GM19351 (cell line): ENCODE data around the gene APBB2.
A peak's percentile ranks its signal among the peaks of the same experiment; 100 is the strongest.
"Not testable (repeated sequence)": the region's sequence is repeated elsewhere in the genome, so short reads cannot be mapped to it uniquely, and the experiment has no call there.

Source experiments
- ATAC-seq: cut with Tn5 transposase; IDR thresholded peaks from one replicate; pipeline ENCODE4 v1.9.1; 2021; ENCODE audit warnings: mild to moderate bottlenecking, moderate library complexity; ENCODE audit not compliant: unreplicated experiment

Gene APBB2

DNA sequence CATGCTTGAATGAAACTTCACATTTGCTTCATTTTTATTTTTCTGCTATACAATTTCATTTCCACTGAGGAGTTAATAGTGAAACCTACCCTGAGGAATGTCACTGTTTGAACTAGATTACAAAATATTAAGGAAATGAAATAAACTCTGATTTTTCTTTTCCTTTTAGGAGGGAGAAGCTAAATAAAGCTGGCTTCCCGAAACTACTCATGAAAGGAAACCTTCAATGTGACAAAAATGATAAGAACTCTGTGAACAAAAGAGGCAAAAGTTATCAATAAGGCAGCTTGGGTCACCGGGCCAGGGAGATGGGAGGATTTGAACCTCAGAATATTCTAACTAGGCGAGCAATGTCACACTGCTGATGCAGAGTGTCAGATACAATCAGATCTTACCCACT is 185.2 kb downstream of the APBB2 start:
- no peak for ATAC-seq

DNA sequence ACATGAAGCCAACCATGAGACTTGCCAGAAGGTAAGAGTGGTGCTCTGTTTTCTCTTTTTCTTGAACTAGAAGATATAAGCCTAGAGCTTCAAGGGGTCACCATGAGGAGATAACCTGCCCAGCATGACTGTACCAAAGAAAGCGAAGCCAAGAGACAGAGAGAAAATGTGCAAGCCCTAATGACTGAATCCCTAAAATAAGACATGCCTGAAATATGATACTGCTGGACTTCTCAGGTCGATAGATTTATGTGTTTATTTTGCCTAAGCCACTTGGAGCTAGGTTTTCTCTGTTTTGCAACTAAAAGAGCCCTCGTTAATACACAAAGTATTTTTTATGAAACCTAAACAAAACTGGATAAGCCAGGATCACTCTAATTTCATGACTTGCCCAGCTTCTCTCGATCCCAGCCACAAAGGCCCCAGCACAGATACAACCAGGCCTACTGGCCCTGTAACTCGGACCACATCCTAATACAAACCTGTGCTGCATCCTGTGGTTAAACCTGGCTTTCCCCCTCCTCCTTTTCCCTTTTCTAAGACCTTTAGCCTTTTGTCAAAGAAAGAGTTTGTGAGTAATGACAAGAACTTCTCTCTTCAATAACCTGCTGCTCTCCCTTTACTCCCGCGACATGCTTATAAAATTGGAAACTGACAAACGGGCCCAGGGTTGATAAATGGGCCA is 185.8 kb downstream of the APBB2 start:
- ATAC-seq = no peak

DNA sequence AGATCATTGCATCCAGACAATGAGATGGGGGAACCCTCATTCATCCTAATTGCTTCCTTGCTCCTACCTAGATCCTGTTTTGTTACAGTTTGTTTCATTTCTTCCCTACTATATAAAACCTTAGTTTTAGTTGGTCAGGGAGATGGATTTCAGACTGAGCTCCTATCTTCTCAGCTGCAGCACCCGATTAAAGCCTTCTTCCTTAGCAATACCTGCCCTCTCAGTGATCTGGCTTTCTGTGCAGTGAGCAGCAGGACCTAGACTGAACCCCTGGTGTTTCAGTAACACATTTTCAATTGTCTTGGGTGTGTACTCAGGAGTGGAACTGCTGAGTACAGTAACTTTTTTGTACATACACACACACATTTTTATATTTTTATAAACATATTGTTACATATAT is 187.4 kb downstream of the APBB2 start:
- ATAC-seq = no peak

DNA sequence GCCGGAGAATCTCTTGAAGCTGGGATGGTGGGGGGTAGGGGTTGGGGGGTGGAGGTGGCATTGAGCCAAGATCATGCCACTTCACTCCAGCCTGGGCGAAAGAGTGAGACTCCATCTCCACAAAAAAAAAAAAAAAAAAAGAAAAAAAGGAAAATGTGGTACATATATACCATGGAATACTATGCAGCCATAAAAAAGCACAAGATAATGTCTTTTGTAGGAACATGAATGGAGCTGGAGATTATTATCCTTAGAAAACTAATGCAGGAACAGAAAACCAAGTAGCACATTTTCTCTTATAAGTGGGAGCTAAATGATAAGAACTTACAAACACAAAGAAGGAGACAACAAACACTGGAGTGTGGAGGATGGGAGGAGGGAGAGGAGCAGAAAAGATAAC is 188.5 kb downstream of the APBB2 start:
- ATAC-seq = no peak

DNA sequence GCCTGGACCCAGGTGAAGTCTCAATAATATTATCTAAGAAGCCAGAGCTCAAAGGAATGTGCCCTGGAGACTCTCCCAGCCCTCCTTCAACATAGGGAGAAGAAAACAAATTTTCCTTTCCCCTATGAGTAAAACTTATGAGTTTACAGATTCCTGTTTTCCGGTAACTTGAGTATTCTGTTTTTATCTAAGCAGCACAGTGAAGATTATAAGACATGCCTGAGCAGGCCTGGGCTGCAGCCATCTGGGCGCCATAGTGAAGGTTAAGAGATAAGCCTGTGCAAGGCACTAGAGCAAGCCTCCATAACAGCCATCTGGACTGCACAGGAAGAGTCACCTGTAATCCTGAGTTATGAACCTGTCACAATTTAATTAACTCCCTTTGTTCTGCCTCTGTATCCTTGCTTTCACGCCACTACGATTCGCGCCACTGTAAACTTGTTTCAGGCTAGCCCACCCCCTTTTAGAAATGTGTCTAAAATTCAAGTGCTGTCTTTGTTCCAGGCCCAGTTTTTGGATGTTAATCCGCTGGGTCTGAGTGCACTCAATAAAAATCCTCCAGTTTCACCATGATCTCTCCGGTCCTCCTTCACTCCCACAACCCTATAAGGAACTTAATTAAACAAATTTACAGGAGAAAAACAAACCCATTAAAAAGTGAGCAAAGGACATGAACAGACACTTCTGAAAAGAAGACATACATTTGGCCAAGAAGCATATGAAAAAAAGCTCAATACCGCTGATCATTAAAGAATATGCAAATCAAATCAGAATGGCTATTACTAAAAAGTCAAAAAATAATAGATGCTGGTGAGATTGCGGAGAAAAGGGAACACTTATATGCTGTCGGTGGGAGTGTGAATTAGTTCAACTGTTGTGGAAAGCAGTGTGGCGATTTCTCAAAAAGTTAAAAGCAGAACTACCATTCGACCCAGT is 189.5 kb downstream of the APBB2 start:
- ATAC-seq = no peak

DNA sequence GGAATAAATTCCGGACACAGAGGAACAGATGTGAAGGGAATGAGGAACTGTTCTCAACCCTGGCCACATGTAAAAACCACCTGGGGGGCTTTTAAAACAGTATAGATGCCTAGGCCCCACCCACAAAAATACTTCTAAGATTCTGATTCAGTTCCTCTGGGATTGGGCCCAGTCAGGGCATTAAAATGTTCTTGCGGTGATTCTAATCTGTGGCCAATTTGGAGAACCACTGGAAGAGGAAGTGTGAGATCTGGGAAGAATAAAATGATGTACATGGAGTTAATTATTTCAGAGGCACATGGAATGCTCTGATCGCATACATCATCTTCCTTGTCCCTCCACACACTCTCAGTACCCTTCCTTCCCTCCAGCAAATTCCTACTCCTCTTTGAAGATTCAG is 192.2 kb downstream of the APBB2 start:
- ATAC-seq = no peak

DNA sequence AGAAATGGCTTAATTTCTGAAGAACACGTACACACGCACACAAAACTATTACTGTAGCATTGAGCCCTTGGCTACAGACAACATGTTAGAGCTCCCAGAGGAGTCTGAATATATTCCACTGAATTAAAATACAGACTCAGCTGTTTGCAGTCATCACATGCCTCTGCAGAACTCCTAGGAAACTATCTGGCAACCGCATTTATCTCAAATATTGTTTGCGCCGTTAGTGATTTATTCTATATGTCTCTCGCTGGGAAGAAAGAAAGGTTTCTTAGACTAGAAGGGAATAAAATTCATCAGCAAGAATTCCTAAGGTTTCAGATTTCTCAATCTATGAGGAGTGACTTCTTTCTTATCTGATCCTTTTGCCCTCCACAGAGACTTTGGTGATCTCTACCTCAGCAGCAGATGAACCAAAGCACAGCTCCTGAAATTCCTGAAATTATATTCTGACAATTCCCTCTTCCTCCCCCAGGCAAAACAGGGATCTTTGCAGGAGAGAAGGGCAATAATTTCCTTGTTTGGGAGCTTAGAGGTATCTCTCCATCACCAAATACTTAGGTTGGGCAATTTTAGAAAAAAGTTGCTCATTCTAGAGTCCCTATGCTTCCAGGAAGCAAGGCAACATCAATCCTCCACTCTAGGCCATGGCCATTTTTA is 199.2 kb downstream of the APBB2 start:
- no peak for ATAC-seq

DNA sequence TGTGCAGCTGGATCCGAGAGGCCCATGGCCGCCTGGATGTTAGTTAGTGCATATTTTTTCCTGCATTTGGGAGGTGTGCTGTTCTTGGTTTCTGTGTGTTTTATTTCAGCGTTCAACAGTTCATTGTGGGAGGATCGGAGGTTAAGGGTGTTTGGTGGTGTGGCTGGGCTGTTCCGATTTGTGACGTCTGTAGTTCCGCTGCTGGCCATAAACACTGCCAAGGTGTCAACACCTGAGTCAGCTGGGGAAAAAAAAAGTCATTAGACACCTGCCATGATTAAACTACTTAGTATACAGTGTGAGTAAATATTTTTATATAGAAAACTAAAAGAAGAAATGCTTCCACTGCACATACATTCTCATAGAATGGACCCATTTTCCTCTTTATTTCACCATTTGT is 200.2 kb downstream of the APBB2 start:
- no peak for ATAC-seq

DNA sequence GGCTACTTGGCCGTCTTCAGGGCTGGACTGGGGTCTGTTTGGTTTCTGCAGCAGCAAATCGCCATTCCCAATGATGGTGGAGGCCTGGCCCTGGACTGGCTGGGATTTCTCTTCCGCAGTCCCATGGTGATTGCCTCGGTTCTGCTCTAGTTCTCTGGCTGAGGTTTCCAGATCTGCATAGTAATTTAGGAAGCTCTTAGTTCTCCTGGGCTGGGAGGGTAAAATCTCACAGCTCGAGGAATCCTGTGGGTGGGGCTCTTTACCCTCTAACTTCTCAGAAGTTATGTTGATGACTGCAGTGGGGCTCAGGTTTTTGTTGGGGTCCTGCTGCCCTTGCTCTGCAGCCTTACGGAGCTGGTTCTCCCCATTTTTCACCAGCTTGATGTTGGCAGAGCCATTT is 200.6 kb downstream of the APBB2 start:
- no peak for ATAC-seq

DNA sequence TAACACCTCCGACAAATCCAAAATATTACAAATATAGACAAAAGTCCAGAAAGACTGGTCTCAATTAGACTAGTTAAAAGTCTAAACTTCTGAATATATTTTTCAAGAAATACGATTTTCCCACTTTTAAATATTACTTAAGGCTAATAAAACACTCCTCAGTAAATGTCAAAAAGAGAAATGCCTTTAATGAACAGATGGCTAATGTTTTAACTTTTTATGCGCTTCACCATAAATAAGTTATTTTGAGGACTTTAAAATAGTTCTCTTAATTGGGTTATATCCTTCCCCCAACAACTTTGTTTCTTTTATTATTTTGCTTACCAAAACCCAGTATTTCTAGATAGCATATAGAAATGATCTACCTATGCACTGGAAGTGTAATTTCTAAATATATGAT is 201.4 kb downstream of the APBB2 start:
- no peak for ATAC-seq

DNA sequence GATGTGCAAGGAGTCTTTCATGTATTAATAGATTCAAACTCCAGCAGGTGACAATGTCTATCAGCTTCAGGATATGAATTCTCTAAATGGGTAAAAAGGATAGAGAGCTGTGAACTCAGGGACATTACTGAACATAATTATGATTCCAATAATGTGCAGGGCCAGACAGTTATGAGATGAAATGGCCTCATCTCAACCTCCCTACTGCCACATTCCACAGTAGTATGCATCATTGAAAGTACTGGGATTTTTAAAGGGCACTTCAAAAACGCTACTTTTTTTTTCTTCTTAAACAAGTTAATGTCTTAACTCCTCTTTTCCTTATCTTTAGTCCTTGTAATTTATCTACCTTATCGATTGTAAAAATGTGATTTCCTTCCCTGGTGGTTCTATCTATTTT is 202.0 kb downstream of the APBB2 start:
- no peak for ATAC-seq

DNA sequence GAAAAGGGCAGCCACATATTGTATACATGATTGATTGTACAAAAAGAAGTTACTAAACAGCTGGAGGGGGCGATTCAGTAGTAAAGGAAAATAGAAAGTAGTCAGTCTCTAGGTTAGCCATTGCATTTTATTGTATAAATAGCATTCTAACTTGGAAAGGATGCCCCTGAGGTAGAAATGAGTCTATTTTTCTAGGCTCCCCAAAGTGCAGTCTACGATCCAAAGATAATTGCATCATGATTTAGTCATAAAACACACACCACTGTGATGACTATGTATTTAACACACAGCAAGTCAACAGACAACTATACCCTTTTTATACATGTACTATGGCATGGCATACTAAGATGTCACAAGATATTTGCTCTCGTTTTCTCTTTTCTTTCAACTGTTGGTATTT is 204.9 kb downstream of the APBB2 start:
- no peak for ATAC-seq

DNA sequence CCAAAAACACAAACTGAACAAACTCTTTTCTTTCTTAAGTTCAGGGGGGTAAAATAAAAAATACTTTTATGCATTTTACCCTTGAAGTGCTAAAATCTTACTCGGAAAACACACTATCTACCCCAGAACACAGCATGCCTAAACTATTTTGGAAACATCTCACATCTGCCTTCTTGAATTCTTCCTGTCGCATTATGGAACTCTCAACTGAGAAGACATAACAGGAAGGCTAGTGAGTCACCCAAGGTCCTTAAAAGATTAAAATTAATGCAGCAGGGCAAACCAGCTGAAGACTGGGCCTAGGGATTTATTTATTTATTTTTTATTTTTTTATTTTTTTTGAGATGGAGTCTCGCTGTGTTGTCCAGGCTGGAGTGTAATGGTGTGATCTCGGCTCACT is 208.2 kb downstream of the APBB2 start:
- no peak for ATAC-seq

DNA sequence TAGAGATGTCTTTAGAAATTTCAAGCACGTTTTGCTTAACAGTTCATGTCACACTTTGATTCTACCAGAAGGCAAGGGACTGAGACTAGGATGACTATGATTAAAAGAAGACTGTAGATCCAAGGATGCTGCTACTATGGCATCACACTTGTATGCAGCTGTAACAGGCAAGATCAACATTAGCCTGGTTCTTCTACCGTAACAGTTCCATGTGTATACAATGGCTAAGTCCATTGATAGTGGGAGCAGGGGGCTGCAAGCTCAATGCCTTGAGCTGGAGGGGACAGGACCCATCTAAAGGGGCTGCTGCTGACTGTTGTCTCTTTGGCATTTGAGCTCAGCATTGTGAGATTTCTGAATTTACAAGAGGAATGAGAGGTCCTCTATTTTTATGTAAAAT is 212.0 kb downstream of the APBB2 start:
- no peak for ATAC-seq

DNA sequence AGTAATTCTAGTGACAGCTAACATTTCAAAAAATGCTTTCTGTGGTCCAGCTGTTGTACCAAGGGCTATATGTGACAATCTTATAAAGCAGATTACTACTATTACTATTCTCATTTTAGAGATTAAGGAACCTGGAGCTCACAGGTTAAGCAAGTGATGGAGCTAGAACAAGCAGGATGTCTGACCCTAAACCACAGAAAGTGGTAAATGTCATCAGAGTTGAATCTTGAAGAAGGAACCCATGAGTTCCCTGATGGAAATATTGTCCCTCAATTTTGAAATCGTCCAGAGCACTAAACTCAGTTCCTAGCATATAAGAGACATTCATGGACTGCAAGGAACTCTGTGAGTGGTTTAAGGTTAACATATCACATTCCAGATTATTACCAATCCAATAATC is 214.0 kb downstream of the APBB2 start:
- ATAC-seq = no peak

DNA sequence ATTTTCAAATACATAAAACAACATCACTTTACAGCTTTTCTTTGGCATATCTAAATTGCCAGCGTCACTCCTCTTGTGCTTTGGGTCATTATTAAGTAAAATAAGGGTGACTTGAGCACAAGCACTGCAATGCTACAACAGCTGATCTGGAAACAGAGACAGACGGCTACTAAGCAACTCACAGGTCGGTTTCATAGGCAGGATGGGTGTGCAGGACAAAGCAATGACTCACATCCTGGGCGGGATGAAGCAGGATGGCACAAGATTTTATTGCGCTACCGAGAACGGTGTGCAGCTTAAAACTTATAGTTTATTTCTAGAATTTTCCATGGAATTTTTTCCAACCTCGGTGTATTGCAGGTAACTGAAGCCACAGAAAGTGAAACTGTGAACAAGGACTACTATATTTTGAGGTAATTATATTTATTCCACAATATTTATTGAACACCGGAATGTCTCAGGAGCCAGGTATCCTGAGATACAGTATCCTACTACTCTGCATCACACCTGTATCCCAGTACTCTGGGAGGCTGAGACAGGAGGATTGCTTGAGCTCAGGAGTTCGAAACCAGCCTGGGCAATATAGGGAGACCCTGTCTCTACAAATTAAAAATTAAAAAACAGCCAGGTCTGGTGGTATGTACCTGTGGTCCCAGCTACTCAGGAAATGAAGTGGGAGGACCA is 215.5 kb downstream of the APBB2 start:
- no peak for ATAC-seq

DNA sequence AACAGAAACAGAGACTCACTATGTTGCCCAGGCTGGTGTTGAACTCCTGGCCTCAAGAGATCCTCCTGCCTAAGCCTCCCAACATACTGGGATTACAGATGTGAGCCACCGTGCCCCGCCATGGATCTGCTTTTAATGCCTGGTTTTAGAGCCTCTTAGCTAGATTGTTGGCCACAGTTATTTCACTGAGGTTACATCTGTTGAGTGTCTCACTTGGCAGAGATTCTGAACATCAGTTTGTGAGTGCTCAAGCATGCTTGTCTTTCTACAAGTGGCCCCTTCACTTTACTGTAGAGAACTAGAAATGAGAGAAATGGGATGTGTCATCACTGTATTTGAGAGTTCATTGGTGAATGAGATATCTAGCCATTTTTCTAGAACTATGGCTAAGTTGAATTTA is 218.5 kb downstream of the APBB2 start:
- no peak for ATAC-seq

DNA sequence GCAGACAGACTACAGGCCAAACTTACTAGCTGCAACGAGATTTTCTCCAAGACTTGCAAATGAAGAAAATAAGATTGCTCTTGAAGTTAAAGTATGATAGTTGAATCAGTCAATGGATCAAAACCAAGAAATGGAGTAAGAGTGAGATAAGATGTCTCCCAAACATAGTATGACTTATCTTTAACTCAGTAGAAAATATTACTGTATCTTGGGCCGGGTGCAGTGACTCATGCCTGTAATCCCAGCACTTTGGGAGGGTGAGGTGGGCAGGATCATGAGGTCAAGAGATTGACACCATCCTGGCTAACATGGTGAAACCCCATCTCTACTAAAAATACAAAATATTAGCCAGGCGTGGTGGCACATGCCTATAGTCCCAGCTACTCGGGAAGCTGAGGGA is 220.0 kb downstream of the APBB2 start:
- not testable (repeated sequence) for ATAC-seq

DNA sequence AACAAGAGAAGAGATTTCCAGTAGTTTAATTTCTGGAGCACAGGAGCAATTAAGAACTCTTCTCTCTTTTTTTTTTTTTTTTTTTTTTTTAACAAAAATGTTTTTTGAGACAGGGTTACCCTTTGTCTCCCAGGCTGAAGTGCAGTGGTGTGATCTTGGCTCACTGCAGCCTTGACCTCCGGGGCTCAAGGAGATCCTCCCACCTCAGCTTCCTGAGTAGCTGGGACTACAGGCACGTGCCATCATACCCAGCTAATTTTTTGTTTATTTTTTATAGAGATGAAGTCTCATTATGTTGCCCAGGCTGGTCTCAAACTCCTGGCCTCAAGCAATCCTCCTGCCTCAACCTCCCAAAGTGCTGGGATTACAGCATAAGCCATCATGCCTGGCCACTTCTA is 221.0 kb downstream of the APBB2 start:
- not testable (repeated sequence) for ATAC-seq

DNA sequence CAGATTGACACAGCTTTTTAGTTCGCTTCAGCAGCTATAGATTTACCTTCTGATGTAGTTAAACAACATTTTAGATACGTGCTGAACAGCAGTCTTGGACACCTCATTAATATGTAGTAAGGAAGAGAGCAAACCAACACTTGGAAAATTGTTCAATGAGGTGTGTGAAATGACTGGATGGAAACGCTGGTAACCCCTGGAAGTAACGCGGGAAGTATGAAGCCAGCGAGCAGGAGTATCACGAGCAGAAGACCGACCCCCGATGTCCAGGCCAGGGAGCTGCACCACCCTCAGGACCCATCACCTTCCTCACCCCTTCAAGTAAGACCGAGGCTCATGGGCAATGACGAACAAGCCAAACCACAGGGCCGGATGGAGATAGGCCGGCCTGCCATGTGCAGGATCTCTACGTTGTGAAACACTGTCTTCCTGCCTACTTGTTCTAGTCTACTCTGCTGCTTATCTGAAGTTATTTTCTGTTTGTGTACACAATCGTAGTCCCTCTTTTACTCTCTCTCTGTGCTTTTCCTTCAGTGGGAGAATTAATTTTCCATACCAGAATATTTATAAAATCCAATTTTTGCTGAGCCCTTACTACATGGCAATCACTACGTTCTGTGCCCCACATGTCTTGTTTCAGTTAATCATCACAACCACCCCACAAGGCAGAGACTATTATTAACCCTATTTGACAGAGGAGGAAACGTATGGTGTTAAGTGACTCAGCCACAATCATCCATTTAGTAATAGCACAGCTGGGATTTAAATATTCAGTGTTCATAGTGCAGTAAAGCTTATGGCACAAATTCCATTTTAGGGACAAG is 221.7 kb downstream of the APBB2 start:
- peak; percentile 65 for ATAC-seq
